Measurements from ENCODE around the gene PLA2G6.

Gene PLA2G6

DNA sequence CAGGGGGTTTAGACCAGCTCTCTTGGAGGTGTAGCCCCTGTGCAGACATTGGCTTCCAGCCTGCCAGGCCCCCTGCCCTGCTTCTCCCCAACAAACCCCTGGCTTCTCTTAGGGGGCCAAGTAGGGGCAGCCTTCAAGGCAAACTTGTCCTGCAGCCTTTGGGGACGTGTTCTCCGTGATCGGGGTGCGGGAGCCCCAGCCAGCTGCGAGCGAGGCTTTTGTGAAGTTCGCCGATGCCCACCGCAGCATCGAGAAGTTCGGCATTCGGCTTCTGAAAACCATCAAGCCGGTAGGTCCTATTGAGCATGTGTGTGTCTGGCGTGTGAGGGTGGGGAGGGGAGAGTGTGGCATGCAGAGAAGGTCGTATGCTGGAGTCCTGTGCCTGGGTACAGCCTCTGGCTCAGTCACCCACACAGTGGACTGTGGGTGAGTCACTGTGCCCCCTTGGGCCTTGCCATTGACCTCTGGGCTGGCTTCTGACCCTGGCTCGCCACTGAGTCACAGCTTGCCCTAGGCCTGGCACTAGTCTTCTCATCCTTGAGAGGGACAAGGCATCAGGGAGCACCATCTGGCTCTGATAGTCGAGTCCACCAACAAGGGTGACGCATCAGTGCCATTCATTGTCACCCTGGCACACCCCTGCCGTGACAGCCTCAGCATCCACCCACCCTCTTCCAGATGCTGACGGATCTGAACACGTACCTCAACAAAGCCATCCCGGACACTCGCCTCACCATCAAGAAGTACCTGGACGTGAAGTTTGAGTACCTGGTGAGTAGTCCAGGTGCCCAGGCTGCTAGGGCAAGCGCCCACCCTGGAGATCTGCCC, 109.1 kb downstream of the PLA2G6 start:
- no peak for DNase-seq (ENCODE audit: low read depth)

DNA sequence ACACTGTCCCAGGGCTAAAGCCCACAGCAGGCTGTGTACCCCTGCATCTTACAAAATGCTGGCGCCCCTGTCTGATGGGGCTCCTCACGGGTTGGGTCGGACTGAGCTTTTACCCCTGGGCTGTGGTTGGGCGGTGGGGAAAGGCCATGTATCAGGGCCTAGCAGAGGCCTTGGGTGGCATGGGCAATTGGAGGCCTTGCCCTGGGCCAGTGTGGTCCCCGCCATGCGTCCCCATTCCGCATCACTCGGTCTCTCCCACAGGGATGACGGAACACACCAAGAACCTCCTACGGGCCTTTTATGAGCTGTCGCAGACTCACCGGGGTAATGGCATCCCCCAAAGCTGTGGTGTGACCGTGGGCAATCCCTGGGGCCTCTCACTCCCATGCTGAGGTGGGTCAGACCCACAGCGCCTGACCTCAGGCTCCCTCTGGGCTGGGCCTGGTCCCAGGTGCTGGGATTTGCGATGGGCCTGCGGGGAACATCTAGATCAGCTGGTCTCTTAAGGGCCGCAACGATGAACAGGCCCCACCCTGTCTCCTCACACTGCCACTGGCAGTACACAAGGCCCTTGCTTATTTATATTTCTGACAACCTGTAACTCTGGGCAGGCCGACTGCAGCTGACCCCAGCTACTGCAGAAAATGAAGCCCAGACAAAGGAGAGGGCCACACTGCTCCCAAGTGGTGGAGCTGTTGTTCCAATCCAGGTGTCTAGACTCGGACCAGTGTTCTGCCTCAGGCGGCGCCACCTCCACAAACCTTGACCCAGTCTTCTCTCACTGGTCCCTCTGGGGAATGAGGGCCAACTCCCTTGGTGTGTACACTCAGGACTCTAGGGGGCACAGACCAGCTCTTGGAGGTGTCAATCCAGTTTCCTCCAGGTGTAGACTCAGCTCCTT, 110.0 kb downstream of the PLA2G6 start:
- DNase-seq (ENCODE audit: low read depth), result no peak

DNA sequence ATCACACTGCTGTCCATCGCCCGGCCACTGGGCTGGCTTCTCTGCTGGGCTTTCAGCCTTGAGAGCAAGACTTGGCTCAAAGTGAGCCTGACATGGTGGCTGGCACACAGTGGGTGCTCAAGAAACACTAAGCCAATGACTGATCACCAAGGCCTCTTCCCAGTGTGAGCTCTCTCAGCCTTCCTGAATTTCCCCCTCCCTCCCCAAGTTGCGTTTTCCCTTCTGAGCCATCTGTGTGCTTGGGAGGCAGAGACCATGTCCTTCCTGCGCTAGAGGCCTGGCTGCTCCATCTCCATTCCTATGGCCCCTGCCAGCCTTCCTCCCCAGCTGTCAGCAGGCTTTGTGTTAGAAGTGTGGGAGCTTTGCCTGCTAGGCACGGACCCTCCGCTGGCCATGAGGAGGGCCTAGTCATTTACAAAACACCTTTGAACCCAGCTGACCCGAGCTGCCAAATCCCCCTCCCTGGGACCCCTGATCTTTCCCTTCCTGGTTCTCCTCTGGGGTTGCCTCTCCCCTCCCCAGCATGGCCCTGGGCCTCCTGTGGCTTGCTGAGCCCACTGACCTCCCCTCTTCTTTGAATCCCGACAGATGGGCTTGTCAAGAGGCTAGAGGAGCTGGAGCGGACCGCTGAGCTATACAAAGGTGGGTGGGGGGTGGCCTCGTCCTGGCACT, 111.2 kb downstream of the PLA2G6 start:
- DNase-seq (ENCODE audit: low read depth), result no peak

DNA sequence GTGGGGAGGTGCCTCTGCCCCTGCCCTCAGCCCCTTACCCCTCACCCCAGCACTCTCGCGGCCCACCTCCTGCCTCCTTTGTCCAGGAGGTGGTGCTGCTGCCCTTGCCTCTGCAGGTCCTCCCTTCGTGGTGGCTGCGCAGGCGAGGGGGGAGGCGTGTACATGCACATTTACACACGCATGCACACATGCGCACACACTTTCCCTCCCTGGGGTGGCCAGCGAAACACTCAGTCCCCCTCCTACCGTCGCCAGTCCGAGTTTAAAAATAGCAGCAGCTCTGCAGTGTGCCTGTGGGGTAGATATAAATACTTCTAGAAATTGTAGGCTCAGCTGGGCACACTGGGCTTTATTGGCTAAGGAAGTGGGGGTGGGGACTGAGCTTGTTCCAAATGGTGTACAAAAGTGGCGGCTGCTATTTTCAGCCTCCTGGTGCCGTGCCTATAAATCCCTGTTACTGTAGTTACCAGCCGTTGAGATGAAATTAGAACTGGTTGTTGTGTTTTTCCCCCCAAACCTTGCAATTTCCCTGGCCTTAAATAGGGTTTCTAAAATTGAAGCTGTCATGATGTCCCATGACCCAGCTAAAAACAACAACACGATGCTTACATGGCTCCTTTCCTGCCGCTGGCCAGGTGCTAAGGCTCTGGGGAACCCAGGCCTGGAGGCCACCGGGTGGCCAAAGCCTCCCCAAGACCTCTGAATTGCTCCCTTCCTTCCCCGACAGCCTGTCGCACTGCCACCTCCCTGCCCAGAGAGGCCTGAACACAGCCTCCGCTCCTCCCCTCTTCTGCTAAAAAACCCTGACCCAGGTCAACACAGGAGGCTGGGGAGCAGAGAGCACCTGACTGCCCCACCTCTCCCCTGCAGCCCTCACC, 112.0 kb downstream of the PLA2G6 start:
- no peak for DNase-seq (ENCODE audit: low read depth)

DNA sequence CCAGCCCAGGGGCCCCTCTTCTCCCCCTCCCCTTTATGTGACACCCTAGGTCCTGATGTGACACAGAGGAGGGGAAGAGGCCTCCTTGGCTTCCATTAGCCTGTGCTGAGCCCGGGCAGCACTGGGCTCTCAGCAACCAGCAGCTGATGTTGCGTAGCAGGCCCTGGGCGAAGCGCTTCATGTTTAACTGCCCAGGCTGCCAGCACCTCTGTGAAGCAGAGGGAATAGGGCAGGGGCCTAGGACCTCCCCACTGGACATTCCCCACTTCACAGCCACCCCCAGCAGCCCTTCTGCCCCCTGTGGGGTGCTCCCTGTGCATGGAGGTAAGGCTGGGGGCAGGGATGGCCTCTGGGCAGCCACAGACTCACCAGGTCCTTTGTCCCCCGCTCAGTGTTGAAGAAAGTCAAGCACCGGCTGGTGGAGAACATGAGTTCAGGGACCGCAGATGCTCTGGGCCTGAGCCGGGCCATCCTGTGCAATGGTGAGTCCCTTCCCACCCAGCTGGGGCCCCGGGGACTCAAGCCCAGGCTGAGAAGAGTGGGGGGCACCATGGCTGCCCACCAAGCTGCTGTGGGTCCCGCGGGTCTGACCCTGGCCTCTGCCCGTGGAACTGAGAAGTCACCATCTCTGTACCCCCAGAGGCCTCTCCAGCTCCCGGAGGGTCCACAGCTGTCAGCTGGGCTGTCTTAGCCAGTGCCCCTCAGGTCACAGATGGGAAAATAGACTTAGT, 112.8 kb downstream of the PLA2G6 start:
- DNase-seq (ENCODE audit: low read depth), result no peak

DNA sequence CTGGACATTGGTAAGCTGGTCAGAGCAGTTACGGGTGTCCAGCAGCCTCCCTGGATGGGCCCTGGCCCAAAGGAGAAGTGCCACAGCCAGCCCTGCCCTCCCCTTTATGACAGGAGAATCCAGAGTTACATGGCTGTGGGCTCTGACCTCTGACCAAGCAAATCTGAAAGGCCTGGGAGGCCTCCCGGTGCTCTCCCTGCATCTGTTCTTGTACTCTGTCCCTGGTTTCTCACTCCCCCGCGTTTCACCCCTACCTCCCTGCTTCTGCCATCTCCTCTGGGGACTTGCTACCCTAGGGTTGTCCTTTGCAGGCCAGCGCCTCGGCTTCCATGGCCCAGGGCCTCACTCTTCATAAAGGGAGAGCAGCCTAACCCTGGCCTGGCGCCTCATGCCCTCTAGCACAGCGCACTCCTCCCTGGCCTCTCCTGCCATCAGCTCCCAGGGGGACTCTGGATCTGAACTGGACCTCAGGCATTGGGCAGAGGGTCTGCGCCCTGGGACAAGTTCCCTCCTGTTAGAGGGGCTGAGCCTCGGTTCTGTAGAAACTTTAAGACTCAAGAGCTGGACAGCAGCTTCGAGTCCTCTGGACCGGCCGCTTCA, 113.8 kb downstream of the PLA2G6 start:
- DNase-seq (ENCODE audit: low read depth), result no peak

DNA sequence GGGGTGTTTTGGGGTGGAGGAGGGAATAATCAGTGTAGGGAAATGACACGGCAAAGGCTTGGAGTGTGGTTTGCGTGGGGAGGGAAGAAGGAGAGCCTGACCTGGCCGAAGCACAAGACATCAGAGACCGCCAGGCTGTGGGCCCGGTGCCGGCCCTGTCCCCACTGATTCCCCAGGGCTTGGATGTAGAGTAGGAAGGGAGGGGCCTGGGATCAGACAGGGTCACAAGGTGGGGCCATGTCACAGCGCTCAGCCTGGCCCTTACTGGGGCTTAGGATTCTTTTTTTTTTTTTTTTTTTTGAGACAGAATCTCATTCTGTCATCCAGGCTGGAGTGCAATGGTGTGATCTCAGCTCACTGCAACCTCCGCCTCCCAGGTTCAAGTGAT, 114.6 kb downstream of the PLA2G6 start:
- no peak for DNase-seq (ENCODE audit: low read depth)

DNA sequence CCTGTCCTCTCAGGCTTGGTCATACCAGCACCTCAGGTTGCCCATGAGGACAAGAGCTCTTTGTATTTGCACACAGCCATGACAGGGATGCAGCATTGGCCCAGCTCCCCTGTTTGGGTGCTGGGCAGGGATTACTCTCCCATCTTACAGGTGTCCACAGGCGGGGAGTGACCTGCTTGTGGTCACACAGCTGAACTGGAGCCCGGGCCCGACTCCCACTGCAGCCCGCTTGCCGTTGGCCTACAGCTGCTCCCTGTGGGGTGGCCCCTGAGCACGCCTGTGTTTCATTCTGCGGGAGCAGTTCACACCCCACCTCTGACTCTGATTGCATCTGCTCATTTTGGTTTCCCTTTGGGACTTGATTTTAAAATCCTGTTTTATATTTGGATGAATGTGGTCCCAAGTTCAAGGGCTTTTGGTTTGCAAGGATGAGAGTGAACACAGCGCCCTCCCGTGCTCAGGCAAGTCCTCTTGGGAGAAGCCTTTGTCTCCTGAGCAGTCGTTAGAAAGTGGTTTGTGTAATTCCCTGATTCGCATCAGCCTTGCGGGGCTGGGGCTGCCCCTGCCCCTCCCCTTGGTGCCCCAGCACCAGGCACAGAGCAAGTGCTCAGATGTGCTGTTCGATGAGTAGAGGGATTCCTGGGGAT, 115.1 kb downstream of the PLA2G6 start:
- DNase-seq (ENCODE audit: low read depth), result no peak

DNA sequence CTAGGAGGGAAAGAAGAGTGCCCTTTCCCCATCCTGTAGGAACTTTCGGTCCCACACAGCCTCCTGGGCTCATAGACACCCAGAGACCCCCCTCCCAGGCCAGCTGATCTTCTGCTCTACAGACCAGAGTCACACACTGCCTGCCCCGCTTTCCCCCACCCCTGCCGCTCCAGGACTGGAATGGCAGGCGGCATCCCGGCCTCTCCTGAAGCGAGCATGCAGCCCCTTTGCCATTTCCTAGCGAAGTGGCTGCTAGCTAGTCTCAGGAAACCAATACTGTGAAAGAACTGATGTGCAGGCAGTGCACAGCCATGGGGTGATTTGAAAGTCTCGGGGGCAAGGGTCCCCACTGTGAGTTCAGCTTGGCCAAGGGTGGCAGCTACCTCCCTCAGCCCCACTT, 116.1 kb downstream of the PLA2G6 start:
- DNase-seq (ENCODE audit: low read depth), result no peak

DNA sequence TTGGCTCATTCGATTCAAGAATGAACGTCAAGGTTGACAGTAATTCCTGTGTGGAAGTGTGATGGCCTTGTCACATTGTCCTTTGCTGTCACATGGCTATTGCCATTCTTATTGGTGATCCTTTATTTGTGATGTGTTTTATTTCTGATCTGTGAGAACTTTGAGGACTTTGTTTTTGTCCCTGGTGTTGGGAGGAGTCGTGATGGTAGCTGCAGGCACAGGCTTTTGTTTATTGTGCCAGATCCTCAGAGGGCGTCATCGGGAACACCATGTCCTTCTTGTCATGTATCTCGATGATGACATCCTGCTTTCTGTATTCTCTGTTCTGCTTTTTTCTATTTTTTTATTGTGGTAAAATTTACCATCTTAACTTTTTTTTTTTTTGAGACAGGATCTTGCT, 118.8 kb downstream of the PLA2G6 start:
- DNase-seq (ENCODE audit: low read depth), result no peak
